A549 (cell line): ENCODE results near the gene CPTP. TPM values are rescaled to one million over a fixed set of nuclear protein-coding genes. Genes with fewer than 3 reads are reported as not detected.

Experiments
- ATAC-seq, 2 experiments: fragments of 200-7000 bp in 1 of 2; fragments of >200 bp in 1 of 2; cut with Nextera tagmentation in 1 of 2; cut with Tn5 transposase in 1 of 2; 3 replicates each; pipeline versions ENCODE4 v1.8.0 to v1.9.1; 2018 to 2020; ENCODE audit warnings: mild to moderate bottlenecking in 1 of 2, moderate library complexity in 1 of 2
- CTCF ChIA-PET: fragments of 300-600 bp; sonication (Branson Sonifier 250); formaldehyde crosslinking; extraction: SDS; loops from one replicate; lab custom pipeline; 2021; ENCODE audit warnings: antibody characterized with exemption, inconsistent platforms; lab: Yijun Ruan, JAX
- POLR2A ChIA-PET: fragments of 350-600 bp; formaldehyde crosslinking; extraction: SDS; loops from one replicate; lab custom pipeline; 2021; ENCODE audit warnings: antibody characterized with exemption, inconsistent platforms; lab: Yijun Ruan, JAX
- DNase-seq, 2 experiments: peaks; one replicate each; pipeline versions ENCODE4 v3.0.0 to v3.0.0-alpha.2; 2011 to 2016; ENCODE audit warnings: low read depth in 1 of 2, low spot score in 1 of 2
- FAIRE-seq: peaks from 2 replicates; lab custom pipeline; 2011; peaks lifted over from hg19 to GRCh38; lab: Jason Lieb, UNC
- H3K27ac ChIP-seq, 2 experiments: fragments of >200 bp; sonication (Bioruptor Twin); formaldehyde crosslinking; 3 replicates each; pipeline ENCODE4 v1.5.1; 2016 to 2017
- H3K4me1 ChIP-seq: fragments of >200 bp; sonication (Bioruptor Twin); formaldehyde crosslinking; 3 replicates; pipeline ENCODE4 v1.6.1; 2016
- H3K4me2 ChIP-seq: fragments of >200 bp; sonication (Bioruptor Twin); formaldehyde crosslinking; 3 replicates; pipeline ENCODE4 v1.6.1; 2016
- H3K4me3 ChIP-seq: fragments of >200 bp; sonication (Bioruptor Twin); formaldehyde crosslinking; 3 replicates; pipeline ENCODE4 v1.5.1; 2016
- H3K9me3 ChIP-seq: fragments of >200 bp; sonication (Bioruptor Twin); formaldehyde crosslinking; 3 replicates; pipeline ENCODE4 v1.6.1; 2016
- CBX2 ChIP-seq: fragments of 200-600 bp; sonication (generic); IDR thresholded peaks from 2 replicates; pipeline ENCODE4 v1.6.1; 2016; ENCODE audit warnings: low read depth, mild to moderate bottlenecking, borderline replicate concordance
- EHMT2 ChIP-seq: fragments of 200-600 bp; sonication (generic); IDR thresholded peaks from 2 replicates; pipeline ENCODE4 v1.6.1; 2016; ENCODE audit warnings: antibody characterized with exemption, low read depth, mild to moderate bottlenecking, moderate library complexity
- FOSB ChIP-seq: fragments of 250-450 bp; sonication (Bioruptor Pico); IDR thresholded peaks from 2 replicates; pipeline ENCODE4 v1.5.0; 2020; ENCODE audit warnings: mild to moderate bottlenecking, moderate library complexity
- JUN ChIP-seq, 2 experiments: fragments of >200 bp; sonication (Bioruptor Twin); formaldehyde crosslinking; IDR thresholded peaks; 2 replicates in 1 of 2; 3 replicates in 1 of 2; pipeline ENCODE4 v1.6.1; 2016 to 2017
- JUNB ChIP-seq: fragments of >200 bp; sonication (Bioruptor Twin); formaldehyde crosslinking; IDR thresholded peaks from 2 replicates; pipeline ENCODE4 v1.6.1; 2016
- NR3C1 ChIP-seq: fragments of >200 bp; sonication (Bioruptor Twin); formaldehyde crosslinking; IDR thresholded peaks from 3 replicates; pipeline ENCODE4 v1.6.1; 2017
- PHF8 ChIP-seq: fragments of 200-600 bp; sonication (generic); IDR thresholded peaks from 2 replicates; pipeline ENCODE4 v1.6.1; 2016; ENCODE audit warnings: low read depth, mild to moderate bottlenecking, antibody characterized with exemption, moderate library complexity, borderline replicate concordance
- POLR2A ChIP-seq: IDR thresholded peaks from 2 replicates; pipeline ENCODE4 v1.6.1; 2012; ENCODE audit warnings: mild to moderate bottlenecking, low read length
- RAD21 ChIP-seq, 2 experiments: fragments of >200 bp in 1 of 2; sonication (Bioruptor Twin) in 1 of 2; formaldehyde crosslinking in 1 of 2; IDR thresholded peaks in 1 of 2; conservative IDR thresholded peaks in 1 of 2; 2 replicates in 1 of 2; 3 replicates in 1 of 2; pipeline ENCODE4 v1.6.1; 2012 to 2018; ENCODE audit warnings: inconsistent platforms in 1 of 2
- RCOR1 ChIP-seq: fragments of 150-350 bp; IDR thresholded peaks from 2 replicates; pipeline ENCODE4 v1.6.1; 2014; ENCODE audit warnings: antibody characterized with exemption, low read length, low read depth
- RFX5 ChIP-seq: fragments of 450-650 bp; IDR thresholded peaks from 2 replicates; pipeline ENCODE4 v1.7.1; 2014; ENCODE audit warnings: antibody characterized with exemption, mild to moderate bottlenecking, moderate library complexity
- RNF2 ChIP-seq: fragments of 200-600 bp; sonication (generic); IDR thresholded peaks from 2 replicates; pipeline ENCODE4 v1.6.1; 2016; ENCODE audit warnings: low read depth, mild to moderate bottlenecking, antibody characterized with exemption, moderate library complexity, borderline replicate concordance
- TFCP2L1 ChIP-seq: fragments of 250-450 bp; sonication (Bioruptor Pico); IDR thresholded peaks from 2 replicates; pipeline ENCODE4 v1.5.0; 2021; ENCODE audit warnings: mild to moderate bottlenecking
- WGBS: methylation state at CpG from one replicate; pipeline ENCODE4 v1.1.6; 2017; ENCODE audit errors: missing lambda C conversion rate; 5-methylcytosine and 5-hydroxymethylcytosine counted together
- polyA plus RNA-seq, 4 experiments: library from polyadenylated mRNA; depleted of rRNA in 3 of 4; stranded (reverse); fragments of >200 nt; fragmentation: RNase III in 1 of 4; extraction: RNeasy Plus Mini Kit Qiagen cat#74134 plus additional on column Dnase treatment in 1 of 4; gene quantifications; 2 replicates in 3 of 4; 3 replicates in 1 of 4; pipeline ENCODE4 v1.2.3, GENCODE V29; 2011 to 2017
- TF ChIP-seq, protein P1 (sequence below): fragments of 250-450 bp; sonication (Bioruptor Pico); IDR thresholded peaks from 2 replicates; pipeline ENCODE4 v1.5.0; 2020; ENCODE audit warnings: low read depth, mild to moderate bottlenecking, moderate library complexity
- TF ChIP-seq, protein P2 (sequence below): IDR thresholded peaks from 2 replicates; pipeline ENCODE4 v1.6.1; 2012; ENCODE audit warnings: low read depth, borderline replicate concordance
- TF ChIP-seq, protein P3 (sequence below): IDR thresholded peaks from 2 replicates; pipeline ENCODE4 v1.6.1; 2012
- TF ChIP-seq, protein P4 (sequence below): fragments of >200 bp; sonication (Bioruptor Twin); formaldehyde crosslinking; IDR thresholded peaks from 3 replicates; pipeline ENCODE4 v1.5.1; 2016

The CPTP gene
- polyA plus RNA-seq, 2 of the 4 experiments (the other 2 are of a cell fraction) = 4.3 to 11.9 TPM

DNA sequence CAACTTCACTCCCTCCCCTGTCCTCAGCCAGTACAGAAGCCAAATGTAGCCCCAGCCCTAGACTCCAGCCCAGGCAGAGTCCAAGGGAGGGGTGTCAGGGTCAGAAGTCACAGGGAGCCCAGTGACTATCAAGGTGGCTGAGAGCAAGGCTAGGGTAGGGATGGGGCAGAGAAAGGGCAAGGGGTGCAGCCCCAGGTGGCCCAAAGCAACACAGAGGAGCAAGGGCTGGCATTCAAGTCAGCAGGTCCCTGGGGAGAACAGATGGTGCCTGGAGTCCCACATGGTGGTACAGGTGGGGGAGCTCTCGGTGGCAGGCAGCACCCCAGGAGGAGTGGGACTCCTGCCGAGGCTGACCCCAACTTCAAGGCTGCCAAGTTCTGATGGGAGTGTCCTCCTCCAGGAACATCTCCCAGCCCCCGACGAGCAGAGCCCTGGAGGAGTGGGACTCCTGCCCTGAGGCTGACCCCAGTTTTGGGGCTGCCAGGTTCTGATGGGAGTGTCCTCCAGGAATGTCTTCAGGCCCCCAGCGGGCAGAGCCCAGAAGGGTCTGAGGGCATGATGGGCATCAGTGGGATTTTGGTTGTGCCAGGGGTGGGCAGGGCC is 28.3 kb downstream of the CPTP start:
- TF ChIP-seq, protein P1, sequence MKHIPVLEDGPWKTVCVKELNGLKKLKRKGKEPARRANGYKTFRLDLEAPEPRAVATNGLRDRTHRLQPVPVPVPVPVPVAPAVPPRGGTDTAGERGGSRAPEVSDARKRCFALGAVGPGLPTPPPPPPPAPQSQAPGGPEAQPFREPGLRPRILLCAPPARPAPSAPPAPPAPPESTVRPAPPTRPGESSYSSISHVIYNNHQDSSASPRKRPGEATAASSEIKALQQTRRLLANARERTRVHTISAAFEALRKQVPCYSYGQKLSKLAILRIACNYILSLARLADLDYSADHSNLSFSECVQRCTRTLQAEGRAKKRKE (CRISPR knock-in tag) = no peak
- TF ChIP-seq NR3C1 = no peak
- TF ChIP-seq, protein P2, sequence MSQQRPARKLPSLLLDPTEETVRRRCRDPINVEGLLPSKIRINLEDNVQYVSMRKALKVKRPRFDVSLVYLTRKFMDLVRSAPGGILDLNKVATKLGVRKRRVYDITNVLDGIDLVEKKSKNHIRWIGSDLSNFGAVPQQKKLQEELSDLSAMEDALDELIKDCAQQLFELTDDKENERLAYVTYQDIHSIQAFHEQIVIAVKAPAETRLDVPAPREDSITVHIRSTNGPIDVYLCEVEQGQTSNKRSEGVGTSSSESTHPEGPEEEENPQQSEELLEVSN = no peak
- no peak for TF ChIP-seq RNF2
- no peak for TF ChIP-seq TFCP2L1 (CRISPR knock-in tag)
- no peak for TF ChIP-seq EHMT2
- TF ChIP-seq, protein P3, sequence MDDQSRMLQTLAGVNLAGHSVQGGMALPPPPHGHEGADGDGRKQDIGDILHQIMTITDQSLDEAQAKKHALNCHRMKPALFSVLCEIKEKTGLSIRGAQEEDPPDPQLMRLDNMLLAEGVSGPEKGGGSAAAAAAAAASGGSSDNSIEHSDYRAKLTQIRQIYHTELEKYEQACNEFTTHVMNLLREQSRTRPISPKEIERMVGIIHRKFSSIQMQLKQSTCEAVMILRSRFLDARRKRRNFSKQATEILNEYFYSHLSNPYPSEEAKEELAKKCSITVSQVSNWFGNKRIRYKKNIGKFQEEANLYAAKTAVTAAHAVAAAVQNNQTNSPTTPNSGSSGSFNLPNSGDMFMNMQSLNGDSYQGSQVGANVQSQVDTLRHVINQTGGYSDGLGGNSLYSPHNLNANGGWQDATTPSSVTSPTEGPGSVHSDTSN = 0 out of 2 replicates have a peak, but pooled peaks have one; percentile 6
- TF ChIP-seq JUN (IDR thresholded peaks at IDR 0.05) = no peak
- TF ChIP-seq, protein P4, sequence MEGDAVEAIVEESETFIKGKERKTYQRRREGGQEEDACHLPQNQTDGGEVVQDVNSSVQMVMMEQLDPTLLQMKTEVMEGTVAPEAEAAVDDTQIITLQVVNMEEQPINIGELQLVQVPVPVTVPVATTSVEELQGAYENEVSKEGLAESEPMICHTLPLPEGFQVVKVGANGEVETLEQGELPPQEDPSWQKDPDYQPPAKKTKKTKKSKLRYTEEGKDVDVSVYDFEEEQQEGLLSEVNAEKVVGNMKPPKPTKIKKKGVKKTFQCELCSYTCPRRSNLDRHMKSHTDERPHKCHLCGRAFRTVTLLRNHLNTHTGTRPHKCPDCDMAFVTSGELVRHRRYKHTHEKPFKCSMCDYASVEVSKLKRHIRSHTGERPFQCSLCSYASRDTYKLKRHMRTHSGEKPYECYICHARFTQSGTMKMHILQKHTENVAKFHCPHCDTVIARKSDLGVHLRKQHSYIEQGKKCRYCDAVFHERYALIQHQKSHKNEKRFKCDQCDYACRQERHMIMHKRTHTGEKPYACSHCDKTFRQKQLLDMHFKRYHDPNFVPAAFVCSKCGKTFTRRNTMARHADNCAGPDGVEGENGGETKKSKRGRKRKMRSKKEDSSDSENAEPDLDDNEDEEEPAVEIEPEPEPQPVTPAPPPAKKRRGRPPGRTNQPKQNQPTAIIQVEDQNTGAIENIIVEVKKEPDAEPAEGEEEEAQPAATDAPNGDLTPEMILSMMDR = no peak
- no peak for TF ChIP-seq RAD21 (conservative IDR thresholded peaks at IDR 0.05 in 1 of 2, IDR thresholded peaks at IDR 0.05 in 1 of 2)
- no peak for TF ChIP-seq CBX2
- TF ChIP-seq RCOR1 = no peak
- 0 out of 2 replicates have a peak, but pooled peaks have one; percentile 3 for TF ChIP-seq POLR2A
- TF ChIP-seq RFX5 = no peak
- no peak for TF ChIP-seq FOSB
- no peak for TF ChIP-seq JUNB
- H3K4me1 ChIP-seq = peaks cover 34% of the 10 kb centered on the region
- ChIA-PET CTCF (interaction anchor here (0.8 to 3.8 kb wide), 5 partner anchors 9 to 48 kb away, joined by 3 to 35 read pairs (median 3); no protein-coding TSS in a partner anchor), POLR2A (interaction anchor here (0.6 kb wide), 1 partner anchor 18 kb away, joined by 3 read pairs; no protein-coding TSS in a partner anchor)
- H3K4me2 ChIP-seq = peak overlapping the region; percentile 33; the same call in 1 of the 3 replicates
- no peak for FAIRE-seq
- WGBS = 100% methylated on average over 1 of the region's 5 CpGs
- DNase-seq = no peak
- H3K27ac ChIP-seq = peak overlapping the region in 1 of 2 experiments; percentile 68; a peak in 2 of 6 replicates
- ATAC-seq = no peak
- H3K9me3 ChIP-seq = no peaks in the 10 kb centered on the region
- H3K4me3 ChIP-seq = no peak overlapping the region

DNA sequence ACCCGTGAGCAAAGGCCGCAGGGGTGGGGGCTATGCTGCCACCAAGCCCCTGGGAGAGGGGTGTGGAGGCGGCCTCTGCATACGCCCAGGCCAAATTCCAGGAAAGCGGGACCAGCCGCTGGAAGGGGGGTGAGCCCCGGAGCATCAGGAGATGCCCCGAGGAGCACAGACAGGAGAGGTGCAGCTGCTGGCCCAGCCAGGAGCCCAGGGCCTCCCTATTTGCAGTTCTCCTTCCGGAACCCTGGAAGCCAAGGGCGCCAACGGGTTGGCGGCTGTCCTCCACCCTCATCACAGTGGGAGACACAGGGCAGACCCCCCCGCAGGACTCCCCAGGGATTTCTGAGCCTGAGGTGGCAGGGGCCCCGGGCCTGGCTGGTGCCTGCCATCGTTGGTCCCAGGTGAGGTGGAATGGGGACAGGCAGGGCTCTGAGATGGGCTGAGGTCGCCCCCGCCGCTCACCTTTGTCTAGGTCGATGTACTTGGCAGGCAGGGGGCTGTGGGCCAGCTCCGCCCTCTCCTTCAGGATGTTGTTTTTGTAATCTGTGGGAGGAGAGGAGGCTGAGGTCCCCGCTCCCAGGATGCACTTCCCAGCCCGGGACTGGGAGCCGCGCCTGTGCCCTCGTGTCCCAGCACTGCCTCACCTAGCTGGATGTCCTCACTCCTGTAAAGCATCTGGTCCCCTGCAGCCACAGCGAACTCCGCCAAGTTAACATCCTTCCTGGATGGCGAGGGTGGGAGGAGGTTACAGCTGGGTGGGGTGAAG is 29.0 kb downstream of the CPTP start:
- H3K27ac ChIP-seq = peak overlapping the region in 1 of 2 experiments; percentile 68; a peak in 3 of 6 replicates
- CTCF ChIA-PET = interaction anchor here (0.8 to 3.8 kb wide), 4 partner anchors 16 to 48 kb away, joined by 3 to 35 read pairs (median 6); no protein-coding TSS in a partner anchor
- peak overlapping the region; percentile 33; the same call in 1 of the 3 replicates for H3K4me2 ChIP-seq
- H3K4me1 ChIP-seq = peaks cover 34% of the 10 kb centered on the region
- no peak overlapping the region for H3K4me3 ChIP-seq
- DNase-seq = no peak
- peak in 1 of 2 experiments; percentile 37; a peak in 3 of 6 replicates for ATAC-seq
- POLR2A ChIA-PET = no interaction called here
- FAIRE-seq = no peak
- 35% methylated on average over 9 of the region's 28 CpGs for WGBS
- TF ChIP-seq, protein P3 = peak; percentile 41; the same call in 1 of the 2 replicates
- no peak for TF ChIP-seq PHF8
- no peaks in the 10 kb centered on the region for H3K9me3 ChIP-seq
